ENCODE results near the gene SLC6A7.

- TF ChIP-seq POLR2A (IDR thresholded peaks at IDR 0.05; ENCODE audit: low read depth, low read length) (no peak), POLR2AphosphoS5 (IDR thresholded peaks at IDR 0.05; ENCODE audit: low read depth, low read length) (no peak), TAF1 (IDR thresholded peaks at IDR 0.05; ENCODE audit: borderline replicate concordance, low read depth, low read length) (no peak)
Measured at GRCh38 chr5:150181027-150181426, 8.8 kb upstream of the SLC6A7 start.

All from GM12892 (cell line).